GM21737 (cell line): ENCODE measurements around the gene RASA4.
"Not testable (repeated sequence)": the region's sequence is repeated elsewhere in the genome, so short reads cannot be mapped to it uniquely, and the experiment has no call there.

Experiments used
- ATAC-seq: cut with Tn5 transposase; IDR thresholded peaks from one replicate; pipeline ENCODE4 v1.9.1; 2021; ENCODE audit warnings: mild to moderate bottlenecking, moderate library complexity; ENCODE audit not compliant: unreplicated experiment

Gene RASA4

DNA sequence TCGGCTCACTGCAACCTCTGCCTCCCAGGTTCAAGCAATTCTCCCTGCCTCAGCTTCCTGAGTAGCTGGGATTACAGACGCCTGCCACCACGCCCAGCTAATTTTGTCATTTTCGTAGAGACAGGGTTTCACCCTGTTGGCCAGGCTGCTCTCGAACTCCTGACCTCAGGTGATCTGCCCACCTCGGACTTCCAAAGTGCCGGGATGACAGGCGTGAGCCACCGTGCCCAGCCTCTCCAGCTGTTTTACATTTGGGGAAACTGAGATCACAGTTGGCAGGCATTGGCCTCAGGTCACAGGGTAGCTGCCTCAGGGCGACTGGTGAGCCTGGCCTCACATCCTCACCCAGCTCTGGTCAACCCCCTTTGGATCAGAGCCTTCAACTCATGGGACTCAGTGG lies 6.8 kb downstream of the RASA4 start:
- ATAC-seq, result not testable (repeated sequence)

DNA sequence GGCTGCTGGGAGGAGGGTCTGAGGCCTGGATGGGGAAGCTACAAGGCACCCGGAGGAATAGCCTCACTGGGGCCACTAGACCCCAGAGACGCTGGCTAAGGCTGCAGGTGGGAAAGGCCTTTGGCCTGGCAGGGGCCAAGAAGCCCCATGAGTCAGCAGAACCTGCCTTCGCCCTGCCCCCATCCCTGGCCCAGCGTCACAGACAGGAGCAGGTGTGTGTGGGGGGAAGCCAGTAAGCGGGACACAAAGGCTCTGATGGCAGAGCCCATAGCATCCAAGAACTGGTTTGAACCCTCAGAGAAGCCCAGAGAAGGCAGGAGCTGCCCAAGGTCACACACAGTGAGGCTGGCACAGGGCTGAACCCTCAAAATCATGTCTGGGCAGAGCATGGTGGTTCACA lies 9.7 kb downstream of the RASA4 start:
- ATAC-seq, result not testable (repeated sequence)

DNA sequence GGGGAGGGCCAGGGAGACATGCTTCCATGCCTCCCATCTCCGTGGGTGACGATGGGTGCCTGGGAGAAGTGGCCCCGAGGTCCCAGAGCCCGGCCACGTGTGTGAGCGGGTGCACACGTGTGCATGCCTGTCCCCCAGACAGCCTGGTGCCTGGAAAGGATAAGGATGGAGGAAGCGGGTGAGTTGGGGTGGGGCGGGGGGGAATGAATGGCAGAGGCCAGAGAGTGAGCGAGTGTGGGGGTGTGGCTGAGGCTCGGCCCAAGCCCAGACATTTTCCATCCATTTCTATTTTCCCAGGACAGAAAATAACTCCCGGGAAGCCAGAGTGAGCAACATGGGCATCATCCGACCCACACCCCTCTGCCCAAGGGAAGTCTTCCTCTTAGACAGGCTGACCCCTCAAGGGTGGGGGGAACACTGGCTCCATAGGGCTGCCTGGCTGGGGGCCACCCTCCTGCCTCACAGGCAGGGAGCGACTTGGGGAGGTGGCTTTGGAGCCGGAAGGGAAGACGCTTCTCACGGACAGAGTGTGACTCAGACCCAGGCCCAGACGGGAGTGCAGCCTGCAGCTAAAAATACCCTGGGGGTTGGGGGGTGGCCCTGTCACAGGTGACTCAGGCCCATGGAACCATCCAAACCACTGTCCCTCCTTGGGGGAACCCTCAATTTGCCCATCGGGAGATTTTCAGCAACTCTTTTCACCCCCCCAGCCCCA lies 12.0 kb downstream of the RASA4 start:
- not testable (repeated sequence) for ATAC-seq

DNA sequence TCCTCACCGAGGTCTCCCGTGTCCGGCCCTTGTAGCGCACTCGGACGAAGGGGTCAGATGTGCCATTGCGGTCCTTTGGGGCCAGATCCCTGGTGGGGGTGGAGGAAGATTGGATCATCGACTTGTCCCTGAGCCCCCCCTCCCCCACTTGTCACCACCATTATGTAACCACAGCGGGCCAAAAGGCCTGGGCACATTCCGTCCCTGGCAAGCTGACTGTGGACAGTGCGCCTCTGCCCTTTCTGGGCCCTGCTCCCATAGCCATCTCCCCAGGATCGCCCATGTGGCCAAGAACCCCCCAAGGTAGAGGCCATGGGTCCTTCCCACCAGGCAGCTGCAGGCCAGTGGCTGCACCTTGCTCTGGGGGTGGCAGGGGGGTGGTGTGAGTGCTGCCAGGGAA lies 14.2 kb downstream of the RASA4 start:
- ATAC-seq, result not testable (repeated sequence)

DNA sequence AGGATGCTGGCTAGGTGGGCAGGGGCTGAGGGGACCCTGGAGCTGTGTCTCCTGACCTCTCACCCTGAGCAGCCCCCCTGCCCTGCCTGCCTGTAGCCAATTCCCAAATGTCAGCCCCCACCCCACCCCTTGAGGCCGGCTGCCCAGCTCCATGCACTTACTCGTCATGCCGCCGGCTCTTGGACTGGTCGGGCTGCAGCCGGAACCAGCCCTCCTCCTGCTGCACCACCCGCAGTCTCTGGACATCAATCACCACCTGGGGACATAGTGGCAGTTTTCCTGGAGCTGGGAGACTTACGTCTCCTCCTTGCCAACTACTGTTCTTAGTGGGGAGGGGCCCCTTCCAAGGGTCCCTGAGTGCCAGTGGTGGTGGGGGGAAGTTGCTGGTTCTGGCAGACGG lies 16.9 kb downstream of the RASA4 start:
- ATAC-seq, result not testable (repeated sequence)

DNA sequence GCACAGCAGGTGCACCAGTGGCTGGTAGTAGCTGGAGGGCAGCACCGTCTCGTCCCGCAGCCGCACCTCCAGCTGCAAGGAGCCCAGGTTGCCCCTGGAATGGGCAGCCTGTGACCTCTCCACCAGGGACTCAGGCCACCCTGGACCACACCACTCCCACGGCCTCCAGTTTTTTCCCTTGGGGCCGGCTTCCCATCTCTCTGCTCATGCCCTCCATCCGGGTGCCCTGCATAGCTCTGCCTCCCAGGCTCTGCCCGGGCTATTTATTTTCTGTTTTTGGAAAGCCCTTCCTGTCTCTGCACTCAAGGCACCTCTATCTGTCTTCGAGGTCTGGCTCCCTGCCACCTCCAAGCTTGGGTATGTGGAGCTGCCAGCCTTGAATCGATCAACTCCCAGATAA lies 20.5 kb downstream of the RASA4 start:
- ATAC-seq, result not testable (repeated sequence)

DNA sequence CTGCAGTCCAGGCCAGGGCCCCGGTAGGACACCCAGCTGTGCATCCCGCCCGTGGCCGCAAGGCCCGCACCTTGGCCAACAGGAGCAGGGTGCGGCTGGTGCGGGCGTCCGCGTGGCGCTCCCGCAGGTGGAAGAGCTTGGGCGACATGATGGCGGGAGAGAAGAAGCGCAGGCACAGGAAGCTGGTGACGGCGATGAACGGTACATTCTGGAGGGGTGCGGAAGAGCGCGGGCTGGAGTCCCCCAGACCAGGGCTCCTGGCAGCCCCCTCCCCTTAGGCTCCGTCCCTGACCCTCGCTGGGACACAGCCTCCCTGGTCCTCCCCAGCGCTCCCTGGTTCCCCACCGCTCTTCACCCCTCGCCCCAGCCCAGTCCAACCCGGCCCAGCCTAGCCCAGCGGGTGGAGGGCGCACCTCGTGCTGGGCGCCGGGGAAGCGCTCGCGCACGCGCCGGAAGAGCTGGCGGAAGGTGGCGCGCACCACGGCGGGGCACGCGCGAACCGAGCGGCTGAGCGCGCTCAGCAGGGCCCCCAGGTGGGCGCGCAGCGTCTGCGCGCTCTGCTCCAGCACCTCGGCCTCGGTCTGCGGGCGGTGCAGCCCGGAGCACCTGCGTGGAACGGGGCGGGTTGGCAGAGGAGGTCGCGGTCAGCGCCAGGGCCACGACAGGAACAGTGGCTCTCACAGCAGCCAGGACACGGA lies 22.8 kb downstream of the RASA4 start:
- ATAC-seq, result peak; percentile 65

DNA sequence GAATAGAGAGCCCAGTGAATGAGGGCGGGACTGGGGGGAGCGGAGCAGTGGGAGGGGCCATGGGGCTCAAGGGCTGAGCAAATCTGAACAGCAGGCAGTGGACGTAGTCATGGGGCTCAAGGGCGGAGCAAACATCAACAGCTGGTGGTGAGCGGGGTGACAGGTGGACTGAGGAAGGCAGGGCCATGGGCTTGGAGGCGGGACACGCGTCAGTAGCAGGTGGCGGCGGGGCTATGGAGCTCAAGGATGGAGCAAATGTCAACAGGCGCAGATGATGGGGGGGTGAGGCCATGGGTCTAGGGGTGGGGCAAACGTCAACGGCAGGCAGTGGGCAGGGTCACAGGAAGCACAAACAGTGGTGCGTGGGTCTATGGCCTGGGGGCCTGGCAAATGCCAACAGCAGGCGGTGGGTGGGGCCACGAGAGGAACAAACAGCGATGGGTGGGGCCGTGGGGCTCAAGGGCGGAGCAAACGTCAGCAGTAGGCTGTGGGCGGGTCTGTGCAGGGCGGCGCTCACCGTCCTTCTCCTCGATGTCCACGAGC lies 24.0 kb downstream of the RASA4 start:
- peak; percentile 48 for ATAC-seq

DNA sequence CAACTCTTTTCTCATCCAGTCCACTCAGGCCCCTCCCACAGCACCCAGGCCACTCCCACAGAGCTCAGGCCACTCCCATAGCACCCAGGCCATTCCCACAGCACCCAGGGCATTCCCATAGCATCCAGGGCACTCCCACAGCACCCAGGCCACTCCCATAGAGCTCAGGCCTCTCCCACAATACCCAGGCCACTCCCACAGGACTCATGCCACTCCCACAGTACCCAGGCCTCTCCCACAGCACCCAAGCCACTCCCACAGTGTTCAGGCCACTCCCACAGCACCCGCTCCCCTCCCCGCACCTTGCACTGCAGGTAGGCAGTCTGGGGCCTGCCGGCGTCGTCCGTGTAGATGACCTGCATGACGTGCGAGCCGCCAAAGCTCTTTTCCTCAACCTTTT lies 26.7 kb downstream of the RASA4 start:
- not testable (repeated sequence) for ATAC-seq

DNA sequence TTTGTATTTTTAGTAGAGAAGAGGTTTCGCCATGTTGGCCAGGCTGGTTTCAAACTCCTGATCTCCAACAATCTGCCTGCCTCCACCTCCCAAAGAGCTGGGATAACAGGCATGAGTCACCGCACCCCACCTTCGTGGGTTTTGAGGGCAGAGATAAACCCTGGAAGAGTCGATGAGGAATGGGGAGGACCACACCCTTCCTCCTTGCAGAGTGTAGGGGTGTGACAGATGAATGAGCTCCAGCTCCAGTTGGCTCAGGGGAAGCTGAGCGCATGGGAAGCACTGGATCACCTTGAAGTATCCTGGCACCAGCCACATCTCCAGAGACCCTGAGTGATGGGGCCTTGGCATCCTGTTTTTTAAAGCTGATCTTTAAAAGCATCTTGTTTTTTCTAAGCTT lies 33.1 kb downstream of the RASA4 start:
- not testable (repeated sequence) for ATAC-seq

DNA sequence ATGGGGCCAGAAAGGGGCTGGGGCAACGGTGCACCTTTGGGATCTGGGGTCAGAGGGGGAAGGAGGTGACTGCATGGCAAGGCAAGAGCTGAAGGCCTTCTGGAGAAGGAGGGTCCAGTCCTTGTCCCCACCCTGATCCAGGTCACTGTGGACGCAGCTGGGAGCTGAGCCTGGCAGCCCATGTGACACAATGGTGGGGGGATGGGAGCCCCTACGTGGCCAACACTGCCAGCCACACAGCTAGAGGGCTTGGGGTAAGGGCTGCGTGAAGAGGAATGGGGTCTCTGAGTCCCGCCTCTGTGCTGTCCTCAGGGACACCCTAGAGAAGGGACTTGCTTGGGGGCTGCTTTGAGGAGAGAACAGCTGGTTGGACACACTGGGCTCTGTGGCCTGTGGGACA lies 34.8 kb downstream of the RASA4 start:
- not testable (repeated sequence) for ATAC-seq

DNA sequence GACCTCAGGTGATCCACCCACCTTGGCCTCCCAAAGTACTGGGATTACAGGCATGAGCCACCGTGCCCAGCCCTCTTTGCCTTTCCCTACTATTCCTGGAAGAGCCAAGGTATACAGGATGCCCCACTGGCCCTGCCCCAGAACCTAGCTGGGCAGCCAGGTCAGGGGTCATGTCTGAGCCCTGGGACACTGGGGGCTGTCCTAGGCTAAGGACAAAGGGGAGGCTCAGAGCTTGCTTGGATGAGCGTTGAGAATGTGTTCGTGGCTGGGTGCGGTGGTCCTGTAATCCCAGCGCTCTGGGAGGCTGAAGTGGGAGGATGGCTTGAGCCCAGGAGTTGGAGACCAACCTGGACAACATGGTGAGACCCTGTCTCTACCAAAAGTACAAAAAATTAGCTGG lies 38.1 kb downstream of the RASA4 start:
- ATAC-seq, result not testable (repeated sequence)

DNA sequence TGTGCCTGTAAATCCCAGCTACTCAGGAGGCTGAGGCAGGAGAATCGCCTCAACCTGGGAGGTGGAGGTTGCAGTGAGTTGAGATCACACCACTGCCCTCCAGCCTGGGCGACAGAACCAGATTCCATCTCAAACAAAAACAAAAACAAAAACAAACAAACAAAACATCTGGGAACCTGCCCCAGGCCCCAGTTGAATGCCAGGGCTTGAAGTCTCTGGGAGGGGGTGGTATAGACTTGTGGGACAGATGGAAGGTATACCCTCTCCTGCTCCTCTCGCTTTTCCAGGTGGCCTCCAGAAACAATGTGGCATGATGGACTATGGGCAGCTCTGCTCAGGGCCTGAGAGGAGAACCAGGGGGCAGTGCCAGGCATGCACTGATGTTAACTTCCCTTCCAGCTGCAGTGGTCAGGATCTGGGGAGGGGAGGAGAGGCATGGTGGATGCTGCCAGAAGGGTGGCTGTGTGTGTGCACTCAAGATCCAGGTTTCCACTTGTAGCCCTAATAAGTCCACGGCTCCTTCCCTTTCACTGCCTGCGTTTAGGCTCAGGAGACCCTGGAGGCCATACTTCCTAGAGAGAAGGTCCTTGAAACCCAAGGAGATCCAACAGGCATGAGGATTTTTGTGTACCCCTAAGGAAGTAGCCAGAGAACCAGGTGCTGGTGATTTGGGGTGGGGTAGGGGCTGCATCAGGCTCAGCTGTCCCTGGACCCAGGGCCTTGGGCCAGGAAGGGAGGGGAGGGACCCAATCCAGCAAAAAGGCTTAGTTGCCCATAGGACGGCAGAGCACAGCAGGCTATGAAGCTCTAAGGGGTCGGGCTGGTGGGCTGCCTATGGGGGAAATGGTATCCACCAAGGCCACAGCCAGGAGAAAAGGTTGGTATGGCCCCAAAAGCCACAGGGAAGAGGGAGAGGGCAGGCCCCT lies 39.0 kb downstream of the RASA4 start:
- ATAC-seq, result not testable (repeated sequence)

DNA sequence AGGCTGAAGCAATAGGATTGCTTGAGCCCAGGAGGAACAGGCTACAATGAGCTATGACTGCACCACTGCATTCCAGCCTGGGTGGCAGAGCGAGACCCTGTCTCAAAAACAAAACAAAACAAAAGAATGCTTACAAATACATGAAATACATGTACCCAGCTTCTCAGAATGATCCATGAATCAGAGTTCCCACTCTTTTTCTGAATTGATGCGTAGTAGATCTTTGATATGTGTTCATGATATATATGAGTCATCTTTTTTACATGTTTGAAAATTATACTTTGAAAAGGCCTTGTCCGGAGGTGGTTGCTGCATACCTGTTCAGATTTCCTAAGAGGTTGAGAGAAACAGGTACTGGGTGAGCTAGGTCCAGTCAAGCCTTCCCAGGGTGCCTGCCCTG lies 40.2 kb downstream of the RASA4 start:
- not testable (repeated sequence) for ATAC-seq

DNA sequence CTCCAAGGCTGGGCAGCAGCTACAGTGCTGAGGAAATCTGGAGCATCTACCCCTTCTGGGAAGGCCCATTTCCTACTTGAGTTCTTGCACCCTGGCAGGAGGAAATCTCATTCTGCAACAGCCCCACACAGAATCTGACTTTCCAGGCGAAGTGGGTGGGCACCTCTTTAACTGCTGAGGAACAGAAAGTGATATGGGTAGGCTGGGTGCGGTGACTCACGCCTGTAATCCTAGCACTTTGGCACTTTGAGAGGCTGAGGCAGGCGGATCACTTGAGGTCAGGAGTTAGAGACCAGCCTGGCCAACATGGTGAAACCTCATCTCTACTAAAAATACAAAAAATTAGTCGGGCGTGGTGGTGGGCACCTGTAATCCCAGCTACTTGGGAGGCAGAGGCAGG lies 41.9 kb downstream of the RASA4 start:
- ATAC-seq, result not testable (repeated sequence)

DNA sequence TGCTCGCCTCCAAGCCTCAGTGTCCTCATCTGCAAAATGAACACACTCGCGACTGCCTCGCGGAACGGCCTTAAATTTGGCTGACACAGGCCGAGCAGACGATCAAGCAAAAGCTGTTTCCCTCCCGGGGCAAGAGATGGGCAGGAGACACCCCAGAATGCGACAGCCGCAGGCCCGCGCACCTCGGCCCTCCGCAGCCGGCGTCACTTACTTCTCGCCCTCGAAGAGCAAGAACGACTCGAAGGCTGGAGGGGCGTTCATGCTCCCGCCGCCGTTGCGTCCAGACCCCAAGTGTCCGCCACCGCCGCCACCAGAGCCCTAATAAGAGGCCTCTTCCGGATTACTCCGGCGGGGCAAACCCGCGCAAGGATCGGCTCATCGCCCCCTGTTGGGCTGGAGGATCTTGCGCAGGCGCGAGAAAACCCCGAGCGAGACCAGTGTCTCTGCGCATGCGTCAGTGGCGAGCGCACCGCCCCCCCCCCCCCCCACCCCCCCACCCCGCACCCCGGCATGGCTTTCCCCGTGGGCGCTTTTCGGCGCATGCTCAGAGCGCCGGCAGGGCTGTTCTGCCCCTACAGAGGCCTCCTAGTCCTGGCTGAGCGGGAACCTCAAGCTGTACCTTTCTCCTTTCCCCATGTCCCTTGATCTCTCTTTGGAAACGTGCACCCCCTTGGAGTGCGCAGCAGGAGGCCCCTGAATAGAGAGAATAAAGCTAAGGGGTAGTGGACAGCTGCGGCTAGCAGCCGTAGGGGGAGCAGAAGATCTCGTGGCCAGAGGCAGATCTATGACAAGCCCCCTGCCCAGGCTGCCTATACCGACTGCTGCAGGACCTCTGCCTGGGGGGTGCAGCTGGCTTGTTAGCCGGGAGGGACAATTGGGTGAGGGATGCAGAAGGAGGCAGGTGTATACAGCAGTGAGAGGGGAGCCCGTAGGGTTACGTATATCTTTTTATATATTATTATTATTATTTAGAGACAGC lies 44.0 kb downstream of the RASA4 start, which contains the start of gene POLR2J3:
Gene POLR2J3 (minus strand): TSS at position 323 of the 979 bp plus-strand sequence. CDS start 62 bp downstream, at position 261.
- peak; percentile 93 for ATAC-seq

DNA sequence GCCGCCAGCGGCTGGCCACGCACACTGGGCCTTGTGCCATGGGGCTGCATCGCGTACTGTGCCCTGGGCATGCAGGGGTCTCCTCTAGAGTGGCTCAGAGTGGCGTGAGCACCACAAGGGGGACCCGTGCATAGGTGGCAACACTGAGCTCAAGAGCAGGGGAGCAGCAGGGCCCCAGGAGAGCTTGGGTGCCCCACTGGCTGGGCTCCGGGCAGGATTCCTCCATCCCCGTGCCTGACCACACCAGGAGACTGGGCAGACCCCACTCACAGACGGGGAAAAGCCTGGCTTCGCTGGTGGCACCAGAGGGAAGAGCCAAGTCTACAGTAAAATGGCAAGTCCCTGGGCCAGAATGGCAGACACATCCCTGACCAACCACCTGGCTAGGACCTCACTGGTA lies 47.9 kb downstream of the RASA4 start:
- ATAC-seq, result not testable (repeated sequence)

DNA sequence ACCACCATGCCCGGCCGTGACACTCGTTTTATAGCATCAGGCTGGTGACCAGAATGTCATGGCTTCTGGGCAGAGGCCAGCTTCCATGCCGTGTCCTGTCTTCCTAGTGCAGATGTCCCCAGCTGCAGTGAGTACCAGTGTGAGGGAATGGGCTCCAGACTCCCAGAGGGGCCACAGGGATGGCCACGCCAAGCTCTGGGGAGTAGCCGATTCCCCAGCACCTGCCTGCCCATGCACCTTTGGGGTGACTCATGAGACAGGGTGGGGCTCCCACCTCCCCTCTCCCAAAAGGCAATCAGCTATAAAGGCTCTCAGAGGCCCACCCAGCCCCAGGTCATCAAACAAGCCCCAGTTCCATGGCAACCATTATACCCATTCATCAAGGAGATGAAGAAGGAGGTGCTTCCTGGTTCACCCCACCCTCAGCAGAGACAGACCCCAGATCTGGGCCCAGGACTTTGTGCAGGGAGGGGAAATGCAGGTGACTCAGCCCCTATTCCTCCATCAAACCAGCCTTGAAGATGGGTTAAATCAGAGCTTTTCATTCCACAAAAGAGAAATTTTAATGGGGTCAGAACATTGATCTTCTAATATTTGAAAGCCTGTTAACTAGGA lies 65.6 kb downstream of the RASA4 start, which contains the start of gene SPDYE2:
Gene SPDYE2 (plus strand): TSS at position 419 of the 615 bp plus-strand sequence. CDS start 2,030 bp downstream, outside the sequence.
- not testable (repeated sequence) for ATAC-seq

DNA sequence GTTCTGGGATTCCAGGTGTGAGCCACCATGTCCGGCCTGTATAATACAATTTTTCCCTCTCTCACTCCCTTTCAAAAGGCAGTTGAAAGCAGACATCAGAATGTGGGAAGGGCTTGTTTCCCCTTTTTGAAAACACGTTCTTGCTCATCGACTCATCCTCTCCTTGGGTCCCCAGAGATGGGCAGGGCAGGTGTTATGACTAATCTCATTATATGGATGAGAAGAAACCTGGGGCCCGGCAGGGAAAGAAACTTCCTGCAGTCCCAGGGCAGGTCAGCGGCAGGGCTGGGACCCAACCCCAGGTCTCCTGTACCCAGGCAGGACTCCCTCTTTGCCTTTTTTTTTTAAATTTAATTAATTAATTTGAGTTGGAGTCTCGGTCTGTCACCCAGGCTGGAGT lies 70.2 kb downstream of the RASA4 start:
- ATAC-seq, result peak; percentile 72
